Left lung (tissue), 10 donors: ENCODE results near the gene SPNS2. TPM values are rescaled to one million over a fixed set of nuclear protein-coding genes. Genes with fewer than 3 reads are reported as not detected.
A peak's percentile ranks its signal among the peaks of the same experiment; 100 is the strongest.

Experiments
- ATAC-seq: fragments of 200-7000 bp; cut with Tn5 transposase; one replicate; pipeline ENCODE4 v1.9.1; 2020; ENCODE audit warnings: moderate library complexity
- DNase-seq, 4 donors: peaks; one replicate each; pipeline ENCODE4 v3.0.0-alpha.2; 2013 to 2020
- H3K27ac ChIP-seq, 2 donors: fragments of 200-600 bp; sonication (generic) in 1 of 2; one replicate each; pipeline versions ENCODE4 v1.5.0 to v1.8.0; 2020 to 2021
- H3K27me3 ChIP-seq, 2 donors: fragments of 200-600 bp; sonication (generic) in 1 of 2; one replicate each; pipeline versions ENCODE4 v1.5.0 to v1.8.0; 2020 to 2021
- H3K36me3 ChIP-seq, 2 donors: fragments of 200-600 bp; sonication (generic) in 1 of 2; one replicate each; pipeline versions ENCODE4 v1.5.0 to v1.8.0; 2020 to 2021
- H3K4me1 ChIP-seq, 2 donors: fragments of 200-600 bp; one replicate each; pipeline ENCODE4 v1.8.0; 2021
- H3K4me3 ChIP-seq, 2 donors: fragments of 200-600 bp; sonication (generic) in 1 of 2; one replicate each; pipeline versions ENCODE4 v1.5.0 to v1.8.0; 2020 to 2021; ENCODE audit warnings: mild to moderate bottlenecking in 1 of 2
- H3K9me3 ChIP-seq, 2 donors: fragments of 200-600 bp; sonication (generic) in 1 of 2; one replicate each; pipeline versions ENCODE4 v1.5.0 to v1.8.0; 2020 to 2021
- intact Hi-C, 2 donors: fragments of 100-400 bp; cut with DNase I; formaldehyde crosslinking; loops; one replicate each; pipeline versions ENCODE4 v1.11.2 to v1.14.2; 2022
- polyA plus RNA-seq, 6 donors: library from polyadenylated mRNA; unstranded; fragments of 120-200 nt; gene quantifications; one replicate each; pipeline ENCODE4 v1.2.1, GENCODE V29; 2013; ENCODE audit not compliant: insufficient read length in 6 of 6
- total RNA-seq, 2 donors: library from RNA; stranded (reverse); fragmentation: NEBNext Ultra II Directional; extraction: Animal tissue kit (Norgen Biotek cat#: 25700); gene quantifications; one replicate each; pipeline ENCODE4 v1.2.1, GENCODE V29; 2021
- TF ChIP-seq, protein P1 (sequence below), 2 donors: fragments of 200-600 bp; sonication (generic) in 1 of 2; IDR thresholded peaks; one replicate each; pipeline versions ENCODE4 v1.5.0 to v1.8.0; 2021; ENCODE audit warnings: antibody characterized with exemption in 2 of 2
- donor health status: DM: no; HTN: yes; CAD: no.
- donor health status: DM: no; HTN: no; CAD: no.

The SPNS2 gene
- total and polyA plus RNA-seq, 8 donors = 19.6 to 52.4 (median 24.3) TPM

DNA sequence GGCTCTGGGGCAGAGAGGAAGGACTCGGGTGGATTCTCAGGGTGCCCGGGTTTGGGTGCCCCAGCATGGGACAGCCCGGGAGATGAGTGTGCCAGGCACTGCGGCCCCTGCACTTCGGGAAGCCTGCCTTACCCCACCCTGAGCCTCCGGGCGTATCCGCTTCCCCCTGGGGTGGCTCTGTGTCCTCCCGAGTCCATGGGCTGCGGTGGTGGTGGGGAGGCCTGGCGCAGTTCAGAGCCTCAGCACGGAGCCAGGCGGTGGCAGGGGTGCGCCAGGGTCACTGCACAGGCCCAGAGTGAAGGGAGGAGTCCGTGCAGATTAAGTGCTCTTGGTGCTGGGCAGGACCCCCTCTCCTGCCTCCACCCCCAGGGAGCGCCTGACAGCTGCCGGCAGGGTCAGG is 35.8 kb downstream of the SPNS2 start:
- H3K4me1 ChIP-seq = peaks cover 10 to 92% of the 10 kb centered on the region in 2 donors
- H3K27me3 ChIP-seq = no peaks in the 10 kb centered on the region
- H3K9me3 ChIP-seq = no peaks in the 10 kb centered on the region
- peak overlapping the region; percentile 7 to 61 for H3K27ac ChIP-seq
- ATAC-seq (no peak), DNase-seq (no peak)
- TF ChIP-seq, protein P1, sequence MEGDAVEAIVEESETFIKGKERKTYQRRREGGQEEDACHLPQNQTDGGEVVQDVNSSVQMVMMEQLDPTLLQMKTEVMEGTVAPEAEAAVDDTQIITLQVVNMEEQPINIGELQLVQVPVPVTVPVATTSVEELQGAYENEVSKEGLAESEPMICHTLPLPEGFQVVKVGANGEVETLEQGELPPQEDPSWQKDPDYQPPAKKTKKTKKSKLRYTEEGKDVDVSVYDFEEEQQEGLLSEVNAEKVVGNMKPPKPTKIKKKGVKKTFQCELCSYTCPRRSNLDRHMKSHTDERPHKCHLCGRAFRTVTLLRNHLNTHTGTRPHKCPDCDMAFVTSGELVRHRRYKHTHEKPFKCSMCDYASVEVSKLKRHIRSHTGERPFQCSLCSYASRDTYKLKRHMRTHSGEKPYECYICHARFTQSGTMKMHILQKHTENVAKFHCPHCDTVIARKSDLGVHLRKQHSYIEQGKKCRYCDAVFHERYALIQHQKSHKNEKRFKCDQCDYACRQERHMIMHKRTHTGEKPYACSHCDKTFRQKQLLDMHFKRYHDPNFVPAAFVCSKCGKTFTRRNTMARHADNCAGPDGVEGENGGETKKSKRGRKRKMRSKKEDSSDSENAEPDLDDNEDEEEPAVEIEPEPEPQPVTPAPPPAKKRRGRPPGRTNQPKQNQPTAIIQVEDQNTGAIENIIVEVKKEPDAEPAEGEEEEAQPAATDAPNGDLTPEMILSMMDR (IDR thresholded peaks at IDR 0.05) = no peak
- intact Hi-C loops = no loop called here
- H3K36me3 ChIP-seq = peaks cover 0 to 32% of the 10 kb centered on the region in 2 donors
- no peak overlapping the region for H3K4me3 ChIP-seq

DNA sequence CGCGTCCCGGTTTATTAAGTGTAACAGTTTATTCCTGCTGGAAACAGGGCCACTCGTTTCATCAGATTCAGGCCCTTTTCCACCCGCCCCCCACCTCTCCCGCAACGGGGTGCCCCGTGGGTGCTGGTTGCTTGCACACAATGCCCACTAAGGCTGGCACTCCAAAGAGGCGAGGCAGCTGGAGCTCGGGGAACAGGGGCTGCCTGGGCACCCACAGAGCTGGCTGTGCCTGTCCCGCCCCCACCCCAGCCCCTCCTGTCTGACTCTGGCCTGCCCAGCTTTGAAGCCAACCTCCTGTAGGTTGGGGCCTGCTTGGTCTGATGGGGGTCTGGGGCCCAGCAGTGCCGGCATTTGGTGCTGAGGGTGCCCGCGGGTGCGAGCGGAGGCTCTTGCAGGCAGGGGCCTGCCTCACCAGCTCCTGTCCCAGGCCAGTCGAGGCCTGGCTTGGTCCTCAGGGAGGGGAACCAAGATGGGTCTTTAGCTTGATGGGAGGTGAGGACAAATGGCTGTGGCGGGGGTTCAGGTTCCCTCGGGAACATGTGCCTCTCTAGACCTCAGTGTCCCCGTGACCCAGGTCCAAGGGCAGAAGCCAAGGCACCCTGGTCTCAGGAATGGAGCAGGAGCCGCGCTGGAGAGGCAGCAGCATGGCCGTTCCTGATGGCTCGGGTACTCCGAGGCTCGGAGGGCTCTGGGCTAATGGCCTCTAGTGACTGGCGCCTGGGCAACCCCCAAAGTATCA is 36.4 kb downstream of the SPNS2 start:
- no peak overlapping the region for H3K4me3 ChIP-seq
- no peaks in the 10 kb centered on the region for H3K27me3 ChIP-seq
- DNase-seq (no peak), ATAC-seq (no peak)
- H3K27ac ChIP-seq = peak overlapping the region in 1 of 2 donors; percentile 61
- peaks cover 10 to 93% of the 10 kb centered on the region in 2 donors for H3K4me1 ChIP-seq
- intact Hi-C loops = no loop called here
- H3K36me3 ChIP-seq = peaks cover 0 to 37% of the 10 kb centered on the region in 2 donors
- no peaks in the 10 kb centered on the region for H3K9me3 ChIP-seq
- TF ChIP-seq, protein P1 (IDR thresholded peaks at IDR 0.05) = no peak

- H3K27me3 ChIP-seq = no peaks in the 10 kb centered on the region
- DNase-seq = no peak
- peaks cover 0 to 44% of the 10 kb centered on the region in 2 donors for H3K36me3 ChIP-seq
- intact Hi-C loops = no loop called here
- TF ChIP-seq, protein P1 (IDR thresholded peaks at IDR 0.05) = no peak
- H3K9me3 ChIP-seq = no peaks in the 10 kb centered on the region
- ATAC-seq = no peak
- no peak overlapping the region for H3K4me3 ChIP-seq
- peaks cover 10 to 92% of the 10 kb centered on the region in 2 donors for H3K4me1 ChIP-seq
- peak overlapping the region; percentile 48 to 74 for H3K27ac ChIP-seq
Observed at GRCh38 chr17:4535667-4536258, 37.1 kb downstream of the SPNS2 start.

DNA sequence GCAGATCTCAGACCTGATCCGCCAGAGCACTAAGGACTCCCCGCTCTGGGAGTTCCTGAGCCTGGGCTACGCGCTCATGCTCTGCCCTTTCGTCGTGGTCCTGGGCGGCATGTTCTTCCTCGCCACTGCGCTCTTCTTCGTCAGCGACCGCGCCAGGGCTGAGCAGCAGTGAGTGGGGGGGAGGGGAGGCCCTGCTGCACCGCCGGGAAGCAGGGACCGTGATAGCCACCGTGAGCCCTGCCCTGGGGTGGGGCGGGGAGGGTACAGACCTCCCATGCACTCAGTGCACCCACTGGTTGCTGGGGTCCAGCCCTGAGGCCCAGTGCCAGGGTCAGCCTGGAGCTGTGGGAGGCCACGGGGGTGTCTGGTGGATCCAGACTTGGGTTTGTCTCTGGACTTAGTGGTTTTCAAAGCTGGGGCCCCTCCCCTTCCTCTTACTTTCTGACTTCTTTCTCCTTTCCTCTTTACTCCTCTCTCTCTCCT is 37.6 kb downstream of the SPNS2 start:
- Histone ChIP-seq H3K36me3 (peaks cover 0 to 49% of the 10 kb centered on the region in 2 donors), H3K27ac (peak overlapping the region; percentile 48 to 74), H3K27me3 (no peaks in the 10 kb centered on the region), H3K4me1 (peaks cover 10 to 93% of the 10 kb centered on the region in 2 donors), H3K9me3 (no peaks in the 10 kb centered on the region), H3K4me3 (no peak overlapping the region)
- TF ChIP-seq, protein P1 (IDR thresholded peaks at IDR 0.05) = no peak
- ATAC-seq (no peak), DNase-seq (no peak)
- intact Hi-C loops = no loop called here

DNA sequence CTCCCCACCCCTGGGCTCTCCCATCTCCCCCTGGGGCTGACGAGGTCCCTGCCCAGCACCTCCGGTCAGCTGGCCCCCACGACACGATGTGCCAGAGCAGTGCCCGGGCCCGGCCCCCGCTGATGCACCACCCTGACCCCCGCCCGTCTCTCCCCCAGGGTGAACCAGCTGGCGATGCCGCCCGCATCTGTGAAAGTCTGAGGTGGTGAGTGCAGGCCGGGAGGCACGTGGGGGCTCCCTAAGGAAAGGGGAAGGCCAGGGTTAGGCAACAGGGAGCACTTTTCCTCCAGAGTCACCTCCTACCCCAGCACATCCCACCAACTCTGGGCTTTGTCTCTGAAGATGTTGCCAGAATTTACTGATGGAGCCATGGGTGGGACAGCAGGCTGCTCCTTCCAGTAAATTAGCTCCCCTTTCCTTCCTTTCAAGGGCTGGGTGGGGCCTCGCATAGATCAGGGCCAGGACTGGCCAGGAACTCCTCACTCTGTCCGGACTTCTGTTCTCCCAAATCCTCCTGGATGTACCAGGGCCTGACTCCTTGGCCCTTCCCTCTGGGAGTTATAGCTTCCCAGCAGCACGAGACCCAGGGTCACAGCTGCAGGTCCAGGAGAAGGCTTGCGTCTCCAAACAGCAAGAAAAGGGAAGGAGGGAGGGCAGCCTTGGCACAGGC is 38.2 kb downstream of the SPNS2 start:
- ATAC-seq = peak; percentile 4
- Histone ChIP-seq H3K36me3 (peaks cover 0 to 55% of the 10 kb centered on the region in 2 donors), H3K27me3 (no peaks in the 10 kb centered on the region), H3K27ac (peak overlapping the region; percentile 48 to 74), H3K9me3 (no peaks in the 10 kb centered on the region), H3K4me1 (peaks cover 10 to 90% of the 10 kb centered on the region in 2 donors), H3K4me3 (no peak overlapping the region)
- no peak for DNase-seq
- TF ChIP-seq, protein P1 (IDR thresholded peaks at IDR 0.05) = no peak
- intact Hi-C loops = no loop called here
